Endothelial cell of umbilical vein (primary cell): ENCODE data around the gene FAM83D. TPM values are rescaled to one million over a fixed set of nuclear protein-coding genes. Genes with fewer than 3 reads are reported as not detected.

Experiments
- BruUV-seq: library from RNA; stranded (reverse); fragments of 400-500 nt; replicated peaks from 2 replicates; lab custom pipeline; 2021; lab: Mats Ljungman, UMichigan
- CTCF ChIA-PET: fragments of 300-600, 350-600 bp; sonication (Branson Sonifier 250); formaldehyde crosslinking; loops from one replicate; lab custom pipeline; 2021; ENCODE audit warnings: antibody characterized with exemption, inconsistent platforms; lab: Charles Lee
- POLR2A ChIA-PET: fragments of 300-600, 350-600 bp; sonication (Branson Sonifier 250); formaldehyde crosslinking; loops from one replicate; lab custom pipeline; 2021; ENCODE audit warnings: antibody characterized with exemption, inconsistent platforms; lab: Charles Lee
- DNase-seq: peaks from one replicate; pipeline ENCODE4 v3.0.0-alpha.2; 2011; ENCODE audit warnings: low read depth, low spot score
- FAIRE-seq: peaks from 2 replicates; lab custom pipeline; 2011; peaks lifted over from hg19 to GRCh38; lab: Jason Lieb, UNC
- H2AFZ ChIP-seq: 2 replicates; pipeline ENCODE4 v1.6.0; 2012; ENCODE audit warnings: low read depth, low read length, control low read depth, inconsistent platforms
- H3K27ac ChIP-seq: 2 replicates; pipeline ENCODE4 v1.5.1; 2011; ENCODE audit warnings: low read depth, mild to moderate bottlenecking, control low read depth, low read length, moderate library complexity; ENCODE audit not compliant: insufficient read depth
- H3K27me3 ChIP-seq, 2 experiments: 2 replicates each; pipeline versions ENCODE4 v1.6.0 to v1.6.1; 2011; ENCODE audit warnings: low read length in 2 of 2, mixed read lengths in 1 of 2; ENCODE audit not compliant: control insufficient read depth in 2 of 2, insufficient read depth in 2 of 2
- H3K36me3 ChIP-seq, 2 experiments: 2 replicates in 1 of 2; 3 replicates in 1 of 2; pipeline ENCODE4 v1.5.1; 2011; ENCODE audit warnings: low read length in 2 of 2, mild to moderate bottlenecking in 1 of 2, moderate library complexity in 1 of 2; ENCODE audit not compliant: control insufficient read depth in 2 of 2, insufficient read depth in 2 of 2; ENCODE audit errors: extremely low read depth in 1 of 2
- H3K4me1 ChIP-seq: 3 replicates; pipeline ENCODE4 v1.5.1; 2011; ENCODE audit warnings: mild to moderate bottlenecking, low read length; ENCODE audit not compliant: control insufficient read depth, insufficient read depth; ENCODE audit errors: extremely low read depth
- H3K4me2 ChIP-seq: 2 replicates; pipeline ENCODE4 v1.6.1; 2011; ENCODE audit warnings: low read length, control low read depth, mixed read lengths; ENCODE audit not compliant: insufficient read depth
- H3K4me3 ChIP-seq, 3 experiments: fragments of 200-600 bp in 1 of 3; sonication (generic), shearing (Covaris generic) in 1 of 3; replicated peaks in 1 of 3; 2 replicates each; pipeline ENCODE4 v1.5.1; 2011 to 2016; ENCODE audit warnings: control low read depth in 3 of 3, low read length in 3 of 3, mild to moderate bottlenecking in 2 of 3, inconsistent platforms in 1 of 3, low read depth in 1 of 3, moderate library complexity in 1 of 3; ENCODE audit not compliant: insufficient read depth in 1 of 3
- H3K79me2 ChIP-seq: 2 replicates; pipeline ENCODE4 v1.6.0; 2012; ENCODE audit warnings: low read length, inconsistent platforms; ENCODE audit not compliant: control insufficient read depth, insufficient read depth
- H3K9ac ChIP-seq: replicated peaks from 2 replicates; pipeline ENCODE3; 2011; ENCODE audit warnings: low read length, control low read depth; ENCODE audit not compliant: insufficient read depth; ENCODE audit errors: extremely low read depth
- H3K9me1 ChIP-seq: replicated peaks from 3 replicates; pipeline ENCODE4 v1.6.0; 2011; ENCODE audit warnings: mild to moderate bottlenecking, low read length; ENCODE audit not compliant: control insufficient read depth, insufficient read depth; ENCODE audit errors: extremely low read depth
- H3K9me3 ChIP-seq: replicated peaks from 2 replicates; pipeline ENCODE4 v1.5.1; 2012; ENCODE audit warnings: low read length, inconsistent platforms; ENCODE audit not compliant: control insufficient read depth, insufficient read depth
- H4K20me1 ChIP-seq: replicated peaks from 2 replicates; pipeline ENCODE3; 2011; ENCODE audit warnings: mild to moderate bottlenecking, low read length; ENCODE audit not compliant: control insufficient read depth, insufficient read depth; ENCODE audit errors: extremely low read depth
- EZH2 ChIP-seq: IDR thresholded peaks from 2 replicates; pipeline ENCODE4 v1.6.1; 2012; ENCODE audit warnings: borderline replicate concordance, low read depth, mild to moderate bottlenecking, moderate library complexity, low read length, inconsistent platforms; ENCODE audit not compliant: severe bottlenecking
- FOS ChIP-seq: IDR thresholded peaks from 2 replicates; pipeline ENCODE4 v1.6.1; 2011; ENCODE audit warnings: mild to moderate bottlenecking, low read length, moderate library complexity, borderline replicate concordance; ENCODE audit not compliant: insufficient read depth
- GATA2 ChIP-seq: IDR thresholded peaks from 2 replicates; pipeline ENCODE4 v1.7.0; 2011; ENCODE audit warnings: low read depth, mild to moderate bottlenecking, moderate library complexity, mixed read lengths, low read length; ENCODE audit not compliant: insufficient read length, insufficient read depth
- JUN ChIP-seq: IDR thresholded peaks from 2 replicates; pipeline ENCODE4 v1.6.1; 2011; ENCODE audit warnings: borderline replicate concordance, low read depth; ENCODE audit not compliant: insufficient read length, insufficient read depth
- MAX ChIP-seq: IDR thresholded peaks from 2 replicates; pipeline ENCODE4 v1.6.1; 2011; ENCODE audit not compliant: insufficient read depth, insufficient read length
- MYC ChIP-seq: IDR thresholded peaks from one replicate; pipeline ENCODE4 v1.6.1; 2011; ENCODE audit warnings: mild to moderate bottlenecking, low read depth, low read length
- POLR2A ChIP-seq: IDR thresholded peaks from 2 replicates; pipeline ENCODE4 v1.6.1; 2012; ENCODE audit warnings: low read depth, mild to moderate bottlenecking, control low read depth, low read length
- POLR2AphosphoS5 ChIP-seq: IDR thresholded peaks from 2 replicates; pipeline ENCODE4 v1.6.1; 2012; ENCODE audit warnings: low read depth, mild to moderate bottlenecking, control low read depth, low read length, moderate library complexity; ENCODE audit not compliant: insufficient read depth
- dilution Hi-C: fragments of 300-500 bp; cut with MboI; formaldehyde crosslinking; loops from one replicate; pipeline ENCODE4 v1.15.0; 2019; ENCODE audit warnings: low sequenced_read_pairs; ENCODE audit not compliant: extremely low pct_ligation_motif_present
- intact Hi-C: fragments of 100-400 bp; cut with micrococcal nuclease; formaldehyde crosslinking; loops from one replicate; pipeline ENCODE4 v1.10.0; 2022
- polyA plus RNA-seq, 4 experiments: library from polyadenylated mRNA; depleted of rRNA in 3 of 4; stranded (reverse) in 3 of 4; unstranded in 1 of 4; fragments of >200 nt; gene quantifications; 2 replicates each; pipeline versions ENCODE4 v1.2.1 to v1.2.3, GENCODE V29; 2011 to 2012; ENCODE audit warnings: missing spikeins in 1 of 4
- total RNA-seq: library from RNA; stranded (reverse); gene quantifications from 2 replicates; pipeline ENCODE4 v1.2.3, GENCODE V29; 2021
- TF ChIP-seq, protein P1 (sequence below), 2 donors: IDR thresholded peaks; 1 replicate in 1 of 2; 2 replicates in 1 of 2; pipeline ENCODE4 v1.5.1; 2011; ENCODE audit warnings: low read length in 2 of 2, mild to moderate bottlenecking in 2 of 2, moderate library complexity in 2 of 2, control low read depth in 1 of 2, inconsistent platforms in 1 of 2, low read depth in 1 of 2; ENCODE audit not compliant: insufficient read depth in 1 of 2; ENCODE audit errors: extremely low read depth in 1 of 2

The FAM83D gene
- total and polyA plus RNA-seq, 2 donors (not counting 3 experiments of a cell fraction or from before 2014, with no cell fraction given): 41.0 to 46.0 TPM

- no peak overlapping the region for H3K4me3 ChIP-seq
- no peaks in the 10 kb centered on the region for H3K9me1 ChIP-seq
- ChIA-PET POLR2A (no interaction called here), CTCF (interaction anchor here (1.0 kb wide), 1 partner anchor 18 kb away, joined by 4 read pairs; the partner anchor contains the start of gene FAM83D)
- FAIRE-seq: no peak
- no peaks in the 10 kb centered on the region for H3K9me3 ChIP-seq
- H3K9ac ChIP-seq: no peak overlapping the region
- TF ChIP-seq, protein P1, sequence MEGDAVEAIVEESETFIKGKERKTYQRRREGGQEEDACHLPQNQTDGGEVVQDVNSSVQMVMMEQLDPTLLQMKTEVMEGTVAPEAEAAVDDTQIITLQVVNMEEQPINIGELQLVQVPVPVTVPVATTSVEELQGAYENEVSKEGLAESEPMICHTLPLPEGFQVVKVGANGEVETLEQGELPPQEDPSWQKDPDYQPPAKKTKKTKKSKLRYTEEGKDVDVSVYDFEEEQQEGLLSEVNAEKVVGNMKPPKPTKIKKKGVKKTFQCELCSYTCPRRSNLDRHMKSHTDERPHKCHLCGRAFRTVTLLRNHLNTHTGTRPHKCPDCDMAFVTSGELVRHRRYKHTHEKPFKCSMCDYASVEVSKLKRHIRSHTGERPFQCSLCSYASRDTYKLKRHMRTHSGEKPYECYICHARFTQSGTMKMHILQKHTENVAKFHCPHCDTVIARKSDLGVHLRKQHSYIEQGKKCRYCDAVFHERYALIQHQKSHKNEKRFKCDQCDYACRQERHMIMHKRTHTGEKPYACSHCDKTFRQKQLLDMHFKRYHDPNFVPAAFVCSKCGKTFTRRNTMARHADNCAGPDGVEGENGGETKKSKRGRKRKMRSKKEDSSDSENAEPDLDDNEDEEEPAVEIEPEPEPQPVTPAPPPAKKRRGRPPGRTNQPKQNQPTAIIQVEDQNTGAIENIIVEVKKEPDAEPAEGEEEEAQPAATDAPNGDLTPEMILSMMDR (IDR thresholded peaks at IDR 0.05; ENCODE audit: extremely low read depth in 1 of 2, insufficient read depth in 1 of 2, low read depth in 1 of 2, low read length in 2 of 2): no peak
- TF ChIP-seq POLR2A (no peak), MAX (no peak), GATA2 (no peak), POLR2AphosphoS5 (no peak), FOS (no peak), JUN (no peak), EZH2 (no peak), MYC (no peak)
- no peak overlapping the region for H3K27ac ChIP-seq
- no peaks in the 10 kb centered on the region for H3K27me3 ChIP-seq
- no peak for DNase-seq
- H4K20me1 ChIP-seq: no peaks in the 10 kb centered on the region
- no peak overlapping the region for H3K4me2 ChIP-seq
- H3K79me2 ChIP-seq: no peaks in the 10 kb centered on the region
- dilution Hi-C loops (no loop called here), intact Hi-C loops (no loop called here)
- no TSS peak for BruUV-seq
- H2AFZ ChIP-seq: no peak overlapping the region
- no peaks in the 10 kb centered on the region for H3K4me1 ChIP-seq
- peaks cover 6 to 43% of the 10 kb centered on the region in 2 experiments for H3K36me3 ChIP-seq
Measured at GRCh38 chr20:38907918-38908677, 18.1 kb upstream of the FAM83D start.
